Measurements from ENCODE around the gene LMX1B.
A peak's percentile ranks its signal among the peaks of the same experiment; 100 is the strongest.
"Not testable (repeated sequence)": the region's sequence is repeated elsewhere in the genome, so short reads cannot be mapped to it uniquely, and the experiment has no call there.

The LMX1B gene

DNA sequence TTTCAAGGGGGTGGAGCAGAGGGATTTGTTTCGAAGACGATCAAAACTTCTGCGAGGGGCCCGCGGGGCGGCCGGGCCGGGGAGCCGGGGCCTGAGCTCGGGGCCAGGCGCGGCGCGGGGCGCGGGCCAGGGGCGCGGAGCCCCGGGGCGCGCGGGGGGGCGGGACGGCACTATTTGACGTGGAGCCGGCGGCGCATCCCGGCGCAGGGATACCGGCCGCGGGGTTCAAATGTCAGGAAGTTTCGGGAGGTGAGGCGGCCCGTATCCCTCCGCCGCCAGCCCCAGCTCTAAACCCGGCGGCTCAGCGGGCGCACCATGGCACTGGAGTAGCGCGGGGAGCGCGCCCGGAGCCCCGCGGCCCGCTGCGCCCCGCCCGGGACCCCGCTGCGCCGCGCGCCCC, at the start of gene LMX1B:
LMX1B (plus strand) TSS at position 278 of the 400 bp plus-strand sequence. CDS start 522 bp downstream, outside the sequence.
- no peak for DNase-seq

DNA sequence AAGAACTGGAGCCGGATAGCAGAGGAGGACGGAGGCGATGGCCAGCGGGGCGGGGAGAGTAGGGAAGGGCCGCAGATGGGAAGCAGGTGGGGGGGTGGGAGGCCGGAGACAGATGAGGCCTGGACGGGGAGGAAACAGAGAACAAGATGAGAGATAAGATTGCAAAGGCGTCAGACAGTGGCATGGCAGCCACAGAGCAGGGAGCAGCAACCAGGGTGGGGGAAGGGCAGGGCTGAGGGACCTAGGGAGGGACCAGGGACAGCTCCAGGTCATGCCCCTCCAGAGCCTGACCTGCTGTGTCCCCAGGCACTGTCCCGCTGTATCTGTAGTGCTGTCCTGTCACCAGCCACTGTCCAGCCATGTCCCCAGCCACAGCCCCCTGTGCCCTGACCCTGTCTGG, 49.6 kb upstream of the LMX1B start:
- DNase-seq = no peak

- DNase-seq = no peak
Measured at GRCh38 chr9:126564716-126565115, 49.0 kb upstream of the LMX1B start.

DNA sequence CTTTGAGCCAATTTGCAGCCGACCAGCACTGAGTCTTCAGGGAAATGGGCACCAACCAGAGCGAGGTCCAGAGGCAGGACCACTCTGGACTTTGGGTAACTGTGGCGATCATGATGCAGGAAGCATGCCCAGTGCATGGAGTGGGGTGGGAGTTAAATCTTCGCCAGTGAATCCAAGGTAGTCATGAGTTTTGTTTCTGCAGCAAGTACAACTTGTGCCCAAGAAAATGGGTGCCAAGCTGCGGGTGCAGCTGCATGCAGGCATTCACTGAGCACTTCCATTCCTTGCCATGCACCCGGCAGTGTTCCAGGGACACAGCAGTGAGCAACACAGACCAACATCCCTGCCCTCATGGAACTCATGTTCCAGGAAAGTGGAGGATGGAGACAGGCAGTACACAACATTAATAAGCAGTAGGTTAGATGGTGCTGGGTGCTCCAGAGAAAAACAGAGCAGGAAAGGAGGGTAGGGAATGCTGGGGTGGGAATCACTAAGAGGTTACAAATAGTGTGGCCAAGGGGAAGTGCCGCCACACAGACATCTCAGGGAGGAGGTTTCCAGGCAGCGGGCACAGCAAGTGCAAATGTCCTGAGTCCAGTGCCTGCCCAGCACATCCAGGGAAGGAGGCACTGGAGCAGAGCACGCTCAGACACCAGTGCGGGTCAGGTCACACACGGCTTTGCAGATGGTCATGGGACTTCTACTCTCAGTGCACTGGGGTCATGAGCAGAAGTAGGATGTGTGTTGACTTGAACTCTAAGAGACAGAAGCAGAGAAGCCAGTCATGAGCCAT, 48.2 kb upstream of the LMX1B start:
- DNase-seq = no peak

GRCh38 chr9:126569036-126569435, 44.7 kb upstream of the LMX1B start:
- DNase-seq = no peak

DNA sequence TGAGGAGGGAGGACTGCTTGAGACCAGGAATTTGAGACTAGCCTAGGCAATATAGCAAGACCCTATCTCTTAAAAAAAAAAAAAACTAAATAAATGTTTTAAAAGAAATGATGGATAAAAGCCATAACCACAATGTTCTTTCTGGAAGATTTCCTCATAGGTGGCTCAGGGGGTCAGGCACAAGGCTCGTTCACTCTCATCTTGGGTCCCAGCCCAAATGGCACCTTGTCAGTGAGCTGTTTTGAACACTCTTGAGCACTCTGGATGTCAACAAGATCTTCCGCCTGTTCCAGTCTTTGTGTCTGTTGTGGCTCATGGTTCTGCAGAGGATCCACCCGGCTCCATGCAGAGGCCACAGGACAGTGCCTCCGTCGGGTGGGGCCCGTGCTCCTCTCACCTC, 35.7 kb upstream of the LMX1B start:
- DNase-seq = no peak

DNA sequence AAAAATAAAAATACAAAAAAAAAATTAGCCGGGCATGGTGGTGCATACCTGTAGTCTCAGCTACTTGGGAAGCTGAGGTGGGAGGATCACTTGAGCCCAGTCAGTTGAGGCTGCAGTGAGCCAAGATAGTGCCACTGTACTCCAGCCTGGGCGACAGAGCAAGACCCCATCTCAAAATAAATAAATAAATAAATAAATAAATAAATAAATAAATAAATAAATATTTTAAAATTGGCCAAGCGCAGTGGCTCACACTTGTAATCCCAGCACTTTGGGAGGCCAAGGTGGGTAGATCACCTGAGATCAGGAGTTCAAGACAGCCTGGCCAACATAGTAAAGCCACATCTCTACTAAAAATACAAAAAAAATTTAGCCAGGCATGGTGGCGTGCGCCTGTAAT, 33.4 kb upstream of the LMX1B start:
- DNase-seq = not testable (repeated sequence)

GRCh38 chr9:126581893-126582292, 31.8 kb upstream of the LMX1B start:
- DNase-seq = no peak

GRCh38 chr9:126582427-126582826, 31.3 kb upstream of the LMX1B start:
- DNase-seq = no peak

- DNase-seq = no peak
Measured at GRCh38 chr9:126583144-126583760, 30.5 kb upstream of the LMX1B start.

DNA sequence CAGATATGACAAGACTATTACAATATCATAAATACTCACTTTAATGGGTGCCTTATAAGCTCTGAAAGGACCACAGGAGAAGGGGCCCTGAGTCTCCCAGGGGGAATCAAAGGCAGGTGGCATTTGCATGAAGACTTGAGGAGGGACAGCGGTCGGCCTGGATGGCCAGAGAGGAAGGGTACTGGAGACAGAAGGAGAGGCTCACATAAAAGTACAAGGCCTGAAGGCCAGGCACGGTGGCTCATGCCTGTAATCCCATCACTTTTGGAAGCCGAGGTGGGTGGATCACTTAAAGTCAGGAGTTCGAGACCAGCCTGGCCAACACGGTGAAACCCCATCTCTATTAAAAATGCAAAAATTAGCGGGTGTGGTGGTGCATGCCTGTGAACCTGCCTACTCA, 29.1 kb upstream of the LMX1B start:
- DNase-seq = no peak

DNA sequence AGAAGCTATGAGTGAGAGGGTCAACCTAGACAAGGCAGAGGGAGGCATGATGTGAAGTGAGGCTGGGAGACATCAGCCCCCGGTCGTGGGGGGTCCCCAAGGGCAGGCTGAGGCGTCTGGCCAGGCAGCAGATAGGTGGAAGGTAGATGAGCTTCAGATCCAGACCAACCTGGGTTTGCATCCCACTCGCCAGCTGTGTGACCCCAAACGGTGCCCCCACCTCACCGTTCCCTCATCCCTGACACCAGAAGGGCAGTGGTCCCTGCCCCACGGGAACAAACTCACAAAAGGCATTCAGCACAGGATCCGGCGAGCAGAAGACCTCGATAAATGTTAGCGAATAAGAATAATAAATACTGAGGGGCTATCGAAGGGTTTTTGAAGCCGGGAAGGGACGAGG, 27.5 kb upstream of the LMX1B start:
- no peak for DNase-seq

GRCh38 chr9:126587187-126588185, 26.2 kb upstream of the LMX1B start:
- peak; percentile 75 for DNase-seq

DNA sequence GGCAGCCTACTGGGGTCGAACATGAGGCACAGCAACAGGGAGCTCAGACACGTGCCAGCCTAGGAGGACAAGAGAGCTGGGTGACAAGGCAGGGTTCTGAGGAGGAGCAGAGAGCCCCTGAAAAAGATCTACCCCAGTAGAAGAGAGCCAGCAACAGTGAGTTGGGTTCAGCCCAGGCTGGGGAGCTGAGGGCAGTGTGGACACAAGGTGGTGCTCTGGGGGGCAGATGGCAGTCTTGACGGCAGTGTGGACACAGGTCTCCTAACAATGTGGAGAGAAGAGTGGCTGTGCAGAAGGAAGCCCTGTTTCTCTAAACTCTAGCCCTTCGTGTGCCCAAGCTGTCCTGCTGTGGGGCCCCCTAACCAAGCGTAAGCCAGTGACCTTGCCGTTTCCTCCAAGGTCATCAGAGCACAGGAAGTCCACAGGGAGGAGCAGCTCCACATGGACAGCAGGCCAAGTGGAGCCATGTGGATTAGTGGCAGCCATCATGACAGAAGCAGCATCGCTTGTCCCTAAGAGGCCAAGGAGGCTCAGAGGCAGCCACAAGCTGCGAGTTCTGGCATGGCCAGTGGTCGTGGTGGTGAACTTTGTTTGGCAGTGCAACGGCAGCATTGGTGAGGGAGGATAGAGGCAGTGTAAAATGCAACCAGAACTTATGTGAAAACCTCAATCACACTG, 25.1 kb upstream of the LMX1B start:
- DNase-seq = no peak

DNA sequence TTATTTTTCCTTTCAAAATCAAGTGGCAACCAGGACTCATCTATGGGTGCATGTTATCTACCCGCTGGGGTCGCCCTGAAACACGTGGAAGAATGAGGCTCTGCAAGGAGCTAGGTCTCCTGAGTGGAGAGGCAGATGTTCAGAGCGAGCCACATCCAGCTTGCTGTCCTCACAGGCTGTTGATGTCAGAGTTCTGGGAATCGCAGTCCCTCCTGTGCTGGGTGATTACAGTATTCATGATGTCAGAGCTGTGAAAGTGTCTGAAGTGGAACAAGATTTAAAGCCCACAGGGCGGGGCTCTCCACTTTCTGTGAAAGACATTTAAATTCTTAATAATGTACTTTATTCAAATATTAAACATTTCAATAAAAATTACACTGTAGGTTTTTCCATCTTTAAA, 24.4 kb upstream of the LMX1B start:
- DNase-seq = no peak

GRCh38 chr9:126591083-126591482, 22.6 kb upstream of the LMX1B start:
- no peak for DNase-seq

- no peak for DNase-seq
Measured at GRCh38 chr9:126591922-126592321, 21.8 kb upstream of the LMX1B start.

DNA sequence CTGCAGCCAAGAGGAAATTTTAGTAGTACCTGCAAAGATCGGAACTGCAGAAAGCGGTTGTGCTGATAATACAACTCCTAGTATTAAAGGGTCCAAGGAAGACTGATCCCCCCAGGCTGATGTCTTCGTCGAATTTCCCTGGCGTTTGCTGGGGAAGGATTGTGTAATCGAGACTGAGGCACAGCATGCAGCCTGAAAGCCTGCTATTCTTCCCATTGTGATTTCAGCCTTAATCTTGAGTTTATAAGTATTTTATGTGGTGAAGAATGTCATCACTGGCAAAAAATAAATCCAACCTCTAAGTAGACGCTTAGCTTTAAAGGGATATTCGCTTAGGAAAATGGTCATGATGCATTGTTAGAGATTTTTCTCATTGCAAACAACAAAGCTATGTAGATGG, 21.3 kb upstream of the LMX1B start:
- DNase-seq = no peak

GRCh38 chr9:126595982-126596381, 17.7 kb upstream of the LMX1B start:
- DNase-seq = no peak

- no peak for DNase-seq
Measured at GRCh38 chr9:126599047-126599650, 14.6 kb upstream of the LMX1B start.

- no peak for DNase-seq
Measured at GRCh38 chr9:126604059-126605055, 9.4 kb upstream of the LMX1B start.

Measured in midbrain (tissue), 1 donor.